Inflammatory macrophage (primary cell): ENCODE measurements around the gene SORD.
"Not testable (repeated sequence)": the region's sequence is repeated elsewhere in the genome, so short reads cannot be mapped to it uniquely, and the experiment has no call there.

Source experiments
- DNase-seq, 2 donors: peaks; one replicate each; pipeline ENCODE4 v3.0.0-alpha.2; 2020 to 2022

Gene SORD

DNA sequence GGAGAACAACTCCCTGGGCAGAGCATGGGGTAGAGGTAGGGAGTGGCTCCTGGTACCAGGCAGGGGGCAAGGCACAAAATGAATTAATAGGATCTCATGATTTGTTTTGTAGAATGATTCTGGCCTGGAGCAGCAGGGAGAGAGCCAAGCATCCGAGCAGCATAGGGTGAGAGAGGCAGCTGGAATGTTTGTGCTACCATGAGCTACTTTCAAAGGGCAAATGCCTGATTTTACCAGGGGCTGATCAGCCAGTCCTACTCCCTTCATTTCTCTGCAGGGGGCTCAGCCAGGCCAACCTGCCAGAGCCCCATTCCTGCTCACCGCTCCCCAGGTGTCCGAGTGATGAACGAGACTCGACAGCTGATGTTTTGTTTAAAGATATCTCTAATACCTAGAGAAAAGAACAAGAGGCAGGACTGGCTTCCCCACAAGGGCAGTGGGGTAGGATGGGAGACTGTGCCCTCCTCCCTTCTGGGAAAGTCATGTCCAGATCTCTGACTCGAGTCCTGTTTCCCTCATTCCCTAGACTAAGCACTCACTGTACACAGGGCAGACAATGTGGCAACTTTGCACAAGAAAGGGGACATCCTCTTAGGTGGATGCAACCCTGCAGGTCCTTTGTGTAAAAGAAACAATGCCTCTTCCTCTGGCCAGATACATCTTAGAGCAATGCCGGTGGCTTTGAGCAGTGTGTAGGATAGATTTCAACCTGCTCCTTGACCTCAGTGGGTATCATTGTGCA lies 78.1 kb downstream of the SORD start:
- DNase-seq: no peak

DNA sequence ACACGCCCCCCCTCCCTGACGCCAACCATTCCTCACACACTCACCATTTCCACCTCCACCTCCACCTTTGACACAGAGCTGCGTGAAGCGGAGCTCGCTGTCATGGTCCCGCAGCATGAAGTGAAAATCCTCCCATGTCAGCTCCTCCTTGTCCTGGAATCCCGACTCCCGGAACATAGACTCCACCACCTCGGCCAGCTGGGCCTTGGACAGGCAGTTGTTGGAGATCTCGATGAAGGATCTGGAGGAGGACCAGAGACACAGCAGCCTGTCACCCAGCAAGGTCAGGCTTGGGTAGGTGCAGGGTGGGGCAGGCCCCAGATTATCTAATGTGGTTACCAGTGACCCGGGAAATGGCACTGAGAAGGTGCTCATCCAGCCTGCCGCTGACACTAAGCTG lies 78.8 kb downstream of the SORD start:
- no peak for DNase-seq

GRCh38 chr15:45102226-45102625 lies 79.2 kb downstream of the SORD start:
- DNase-seq: no peak

- not testable (repeated sequence) for DNase-seq
These were observed 81.2 kb downstream of the SORD start for GRCh38 chr15:45104170-45104569.

DNA sequence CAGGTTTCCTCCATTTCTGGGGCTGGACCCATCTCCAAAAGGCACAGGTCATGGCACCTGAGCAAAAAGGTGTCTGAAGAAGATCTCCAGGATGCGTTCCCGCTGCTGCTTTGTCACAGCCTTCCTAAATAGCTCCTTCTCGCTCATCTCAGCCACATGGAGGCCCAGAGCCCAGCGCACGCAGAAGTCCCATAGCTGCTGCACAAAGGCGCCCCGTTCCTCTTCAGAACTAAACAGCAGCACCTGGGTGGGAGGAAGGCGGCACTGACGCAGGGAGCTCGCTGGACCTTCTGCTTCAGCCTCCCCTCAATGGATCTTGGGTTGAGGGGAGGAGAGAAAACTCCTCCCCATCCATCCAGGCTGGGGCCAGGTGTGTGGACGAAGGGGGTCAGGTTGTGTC lies 82.6 kb downstream of the SORD start:
- no peak for DNase-seq

- DNase-seq: no peak
These were observed 83.2 kb downstream of the SORD start for GRCh38 chr15:45106002-45106790.

DNA sequence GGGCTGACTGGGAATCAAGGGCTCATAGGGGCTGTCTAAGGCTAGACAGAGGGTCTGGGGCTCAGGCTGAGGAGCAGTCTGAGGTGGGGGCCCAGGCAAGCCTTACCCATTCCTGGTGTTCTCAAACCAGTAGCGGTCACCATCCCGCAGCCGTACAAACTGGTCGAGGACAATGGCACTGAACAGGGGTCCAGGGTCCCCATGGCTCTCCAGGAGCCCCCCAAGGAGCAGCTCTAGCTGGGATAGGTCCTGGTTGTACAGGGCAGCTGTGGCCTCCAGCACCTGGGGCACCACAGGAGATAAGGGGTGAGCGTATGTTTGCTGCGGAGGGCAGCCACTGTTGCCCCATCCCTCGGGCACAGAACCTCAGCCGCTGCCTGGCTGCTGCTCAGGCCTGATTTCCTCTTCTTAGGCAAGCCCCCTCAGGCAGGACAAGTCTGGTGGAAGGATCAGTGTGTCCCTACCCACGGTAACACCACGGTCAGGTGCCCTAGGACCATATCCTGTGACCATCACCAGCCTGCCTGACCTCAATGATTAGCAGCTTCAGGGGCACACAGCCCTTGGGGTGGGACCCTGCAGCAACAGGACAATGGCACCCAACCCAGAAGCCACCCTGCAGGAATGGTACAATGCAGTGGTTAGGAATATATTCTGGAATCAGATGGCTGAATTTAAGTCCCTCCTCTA lies 85.1 kb downstream of the SORD start:
- DNase-seq: no peak

GRCh38 chr15:45110256-45110820 lies 87.3 kb downstream of the SORD start:
- no peak for DNase-seq

DNA sequence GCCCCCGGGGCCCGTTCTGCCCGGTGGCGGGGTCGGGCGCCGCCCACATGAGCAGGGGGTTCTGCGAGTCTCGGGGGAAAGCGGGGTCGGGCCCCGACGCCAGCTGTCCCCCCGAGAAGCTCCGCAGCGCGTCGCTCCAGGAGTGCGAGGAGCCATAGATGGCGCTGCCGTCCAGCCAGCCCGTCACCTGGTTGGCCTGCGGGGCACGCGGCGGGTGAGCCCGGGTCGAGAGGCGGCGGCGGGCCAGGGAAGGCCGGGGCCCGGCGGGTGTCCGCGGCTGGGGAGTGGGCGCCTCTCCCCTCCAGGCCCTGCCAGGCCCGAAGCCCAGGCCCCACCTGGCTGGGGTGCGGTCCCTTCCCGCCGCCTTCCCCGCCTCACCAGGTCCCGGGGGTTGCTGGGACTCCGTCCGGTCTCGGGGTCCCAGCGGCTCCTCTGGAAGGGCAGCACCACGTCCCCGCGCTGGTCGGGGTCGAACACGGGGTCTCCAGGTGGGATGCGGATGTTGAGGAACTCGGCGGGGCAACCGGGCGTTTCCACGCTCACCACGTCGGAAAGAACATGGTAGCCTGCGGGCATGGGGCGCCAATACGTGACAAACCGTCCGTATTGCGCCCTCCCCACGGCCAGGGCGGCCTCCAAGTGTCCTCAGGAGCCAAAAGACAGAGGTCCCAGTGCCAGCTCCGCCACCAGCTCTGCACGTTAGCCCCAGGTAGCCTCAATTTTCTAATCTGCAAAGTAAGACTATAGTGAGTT lies 88.6 kb downstream of the SORD start:
- DNase-seq: no peak

GRCh38 chr15:45112143-45112590 lies 89.2 kb downstream of the SORD start:
- DNase-seq: no peak

GRCh38 chr15:45112591-45113379 lies 89.8 kb downstream of the SORD start:
- no peak for DNase-seq

DNA sequence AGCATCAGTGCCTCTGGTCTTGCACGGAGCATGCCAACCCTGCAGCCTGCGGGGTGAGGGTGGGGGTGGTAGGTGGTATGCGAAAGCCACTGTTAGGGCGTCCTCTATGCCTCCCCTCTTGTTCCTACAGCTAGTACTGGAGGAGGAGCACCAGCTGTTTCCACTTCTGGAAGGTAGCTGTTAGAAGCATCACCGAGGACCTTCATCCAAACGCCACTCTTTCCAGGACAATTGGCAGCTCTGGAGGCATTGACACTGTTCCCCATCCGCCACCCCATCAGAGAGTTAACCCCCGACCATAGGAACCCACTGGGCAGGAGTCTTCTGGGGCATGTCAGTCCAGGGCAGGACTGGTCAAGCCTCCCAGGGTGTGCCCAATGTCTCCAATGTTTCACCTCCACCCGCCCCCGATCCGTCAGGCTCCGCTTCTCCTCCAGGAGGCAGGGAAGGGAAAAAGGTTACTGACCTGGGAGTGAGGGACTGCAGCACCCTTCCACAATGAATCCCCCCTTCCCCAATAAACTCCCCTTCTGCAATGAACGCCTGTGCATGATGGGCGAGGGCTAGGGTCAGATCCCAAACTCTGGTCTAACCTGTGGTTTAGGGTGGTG lies 90.5 kb downstream of the SORD start:
- no peak for DNase-seq

DNA sequence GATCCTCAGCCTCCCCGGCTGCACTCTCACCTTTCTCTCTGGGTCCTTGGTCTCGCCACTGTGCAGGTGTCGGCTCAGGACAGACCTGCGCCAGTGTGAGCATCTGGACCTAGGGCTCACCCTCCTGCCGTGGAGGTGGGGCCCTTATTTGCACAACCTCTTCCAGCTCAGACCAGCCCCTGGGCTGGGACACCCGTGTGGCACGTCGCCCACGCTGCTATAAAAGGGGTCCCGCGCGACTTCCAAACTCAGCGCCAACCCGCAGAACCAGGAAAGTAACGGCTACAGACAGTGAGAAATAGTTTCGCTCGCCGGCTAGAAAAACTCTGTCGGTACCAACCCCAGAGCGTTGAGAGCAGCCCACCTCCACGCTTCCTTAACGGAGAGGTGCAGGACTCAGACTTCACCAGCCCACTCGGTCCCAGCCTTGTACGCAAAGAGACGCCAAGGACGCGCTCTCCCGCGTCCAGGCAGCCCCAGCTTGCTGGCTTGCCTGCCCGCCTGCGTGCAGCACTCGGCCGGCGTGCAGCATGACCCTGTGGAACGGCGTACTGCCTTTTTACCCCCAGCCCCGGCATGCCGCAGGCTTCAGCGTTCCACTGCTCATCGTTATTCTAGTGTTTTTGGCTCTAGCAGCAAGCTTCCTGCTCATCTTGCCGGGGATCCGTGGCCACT lies 91.2 kb downstream of the SORD start, which contains the start of the genes DUOX2 and DUOXA2:
DUOX2 (minus strand) TSS at position 97 of the 675 bp plus-strand sequence. CDS start 761 bp downstream, outside the sequence.
DUOXA2 (plus strand) TSS at position 251 of the 675 bp plus-strand sequence; CDS start at position 531, 280 bp downstream.
- DNase-seq: no peak

DNA sequence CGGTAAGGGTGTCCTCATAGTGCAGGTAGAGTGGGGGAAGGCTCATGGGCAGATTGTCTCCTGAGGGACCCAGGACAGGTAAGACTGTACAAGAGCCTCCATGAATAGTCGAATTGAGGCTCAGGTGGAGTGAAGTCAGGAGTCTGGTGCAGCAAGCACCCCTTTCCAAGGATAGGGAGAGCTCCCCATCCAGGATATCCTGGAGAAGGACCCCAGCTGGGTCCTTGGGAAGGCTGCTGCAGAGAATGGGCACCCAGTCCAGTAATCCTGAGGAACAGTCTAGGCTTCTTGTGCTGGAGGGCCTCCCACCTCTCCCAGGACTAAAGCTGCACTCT lies 91.7 kb downstream of the SORD start:
- no peak for DNase-seq

- no peak for DNase-seq
These were observed 92.4 kb downstream of the SORD start for GRCh38 chr15:45115312-45115820.

DNA sequence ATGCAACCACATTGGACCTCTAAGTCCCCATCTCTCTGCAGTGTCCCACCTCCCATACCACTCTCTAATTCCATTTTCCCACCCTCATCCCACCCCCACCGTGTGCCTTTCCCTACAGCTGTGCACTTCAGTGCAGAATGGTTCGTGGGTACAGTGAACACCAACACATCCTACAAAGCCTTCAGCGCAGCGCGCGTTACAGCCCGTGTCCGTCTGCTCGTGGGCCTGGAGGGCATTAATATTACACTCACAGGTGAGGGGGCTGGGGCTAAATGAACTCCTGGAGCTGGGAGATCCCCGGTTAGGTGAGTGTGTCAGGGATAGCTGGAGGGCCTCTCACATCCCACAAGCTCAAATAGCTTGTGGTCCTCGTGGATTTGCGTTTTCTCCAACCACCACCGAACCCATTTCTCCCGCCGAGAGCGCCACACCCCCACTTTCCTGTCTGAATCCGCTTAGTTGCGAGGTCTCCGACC lies 93.0 kb downstream of the SORD start:
- no peak for DNase-seq

DNA sequence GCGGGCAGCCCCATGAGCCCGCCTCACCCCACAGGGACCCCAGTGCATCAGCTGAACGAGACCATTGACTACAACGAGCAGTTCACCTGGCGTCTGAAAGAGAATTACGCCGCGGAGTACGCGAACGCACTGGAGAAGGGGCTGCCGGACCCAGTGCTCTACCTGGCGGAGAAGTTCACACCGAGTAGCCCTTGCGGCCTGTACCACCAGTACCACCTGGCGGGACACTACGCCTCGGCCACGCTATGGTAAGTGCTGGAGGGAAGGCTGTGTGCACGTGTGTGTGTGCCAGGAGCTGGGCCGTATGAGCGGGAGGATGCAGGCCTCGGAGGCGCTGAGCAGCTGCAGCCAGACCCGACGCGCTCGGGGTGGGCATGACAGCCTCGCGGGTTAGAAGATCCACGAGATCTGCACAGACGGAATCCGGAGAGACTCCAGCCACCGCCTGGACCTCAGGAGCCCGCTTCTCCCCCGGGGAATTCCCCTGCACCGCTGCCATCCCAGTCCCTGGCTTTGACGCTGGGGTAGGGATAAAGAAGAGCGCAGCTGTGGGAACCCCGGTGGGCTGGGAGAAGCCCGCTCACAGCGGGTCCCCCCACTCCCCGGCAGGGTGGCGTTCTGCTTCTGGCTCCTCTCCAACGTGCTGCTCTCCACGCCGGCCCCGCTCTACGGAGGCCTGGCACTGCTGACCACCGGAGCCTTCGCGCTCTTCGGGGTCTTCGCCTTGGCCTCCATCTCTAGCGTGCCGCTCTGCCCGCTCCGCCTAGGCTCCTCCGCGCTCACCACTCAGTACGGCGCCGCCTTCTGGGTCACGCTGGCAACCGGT lies 93.7 kb downstream of the SORD start:
- no peak for DNase-seq

- no peak for DNase-seq
These were observed 94.5 kb downstream of the SORD start for GRCh38 chr15:45117308-45118130.
